ENCODE data around the gene TECPR1.
A peak's percentile ranks its signal among the peaks of the same experiment; 100 is the strongest.

The TECPR1 gene

GRCh38 chr7:98251601-98252424 lies at the start of gene TECPR1:
TECPR1 (minus strand) TSS chr7:98252232; CDS start chr7:98246146, 6,086 bp downstream.
- peak; percentile 88 for FAIRE-seq
- DNase-seq (ENCODE audit: extremely low spot score, insufficient read length, low read depth): peak; percentile 98

- DNase-seq (ENCODE audit: extremely low spot score, insufficient read length, low read depth) (no peak), FAIRE-seq (no peak)
Observed at GRCh38 chr7:98300595-98301372, 48.8 kb upstream of the TECPR1 start.

GRCh38 chr7:98297626-98298286 lies 45.7 kb upstream of the TECPR1 start:
- DNase-seq (ENCODE audit: extremely low spot score, insufficient read length, low read depth) (no peak), FAIRE-seq (no peak)

- no peak for DNase-seq (ENCODE audit: extremely low spot score, insufficient read length, low read depth)
- FAIRE-seq: no peak
Observed at GRCh38 chr7:98296833-98297232, 44.8 kb upstream of the TECPR1 start.

- FAIRE-seq (no peak), DNase-seq (ENCODE audit: extremely low spot score, insufficient read length, low read depth) (no peak)
Observed at GRCh38 chr7:98295467-98296192, 43.6 kb upstream of the TECPR1 start.

- DNase-seq (ENCODE audit: extremely low spot score, insufficient read length, low read depth) (peak; percentile 58), FAIRE-seq (no peak)
Observed at GRCh38 chr7:98294798-98295382, 42.9 kb upstream of the TECPR1 start.

- no peak for FAIRE-seq
- no peak for DNase-seq (ENCODE audit: extremely low spot score, insufficient read length, low read depth)
Observed at GRCh38 chr7:98294326-98294725, 42.3 kb upstream of the TECPR1 start.

- FAIRE-seq: no peak
Observed at GRCh38 chr7:98293746-98294145, 41.7 kb upstream of the TECPR1 start.

GRCh38 chr7:98293265-98293664 lies 41.2 kb upstream of the TECPR1 start:
- DNase-seq (ENCODE audit: extremely low spot score, insufficient read length, low read depth) (no peak), FAIRE-seq (no peak)

More at GRCh38 chr7:98293746-98294145, 41.7 kb upstream of the TECPR1 start:
- no peak for DNase-seq (ENCODE audit: extremely low spot score, insufficient read length, low read depth)

GRCh38 chr7:98291717-98292116 lies 39.7 kb upstream of the TECPR1 start:
- FAIRE-seq (no peak), DNase-seq (ENCODE audit: extremely low spot score, insufficient read length, low read depth) (no peak)

GRCh38 chr7:98289333-98289875 lies 37.4 kb upstream of the TECPR1 start:
- no peak for FAIRE-seq

GRCh38 chr7:98288064-98288823 lies 36.2 kb upstream of the TECPR1 start:
- FAIRE-seq (no peak), DNase-seq (ENCODE audit: extremely low spot score, insufficient read length, low read depth) (no peak)

More at GRCh38 chr7:98289333-98289875, 37.4 kb upstream of the TECPR1 start:
- no peak for DNase-seq (ENCODE audit: extremely low spot score, insufficient read length, low read depth)

GRCh38 chr7:98287486-98287959 lies 35.5 kb upstream of the TECPR1 start:
- no peak for DNase-seq (ENCODE audit: extremely low spot score, insufficient read length, low read depth)
- no peak for FAIRE-seq

GRCh38 chr7:98286701-98287485 lies 34.9 kb upstream of the TECPR1 start:
- DNase-seq (ENCODE audit: extremely low spot score, insufficient read length, low read depth) (no peak), FAIRE-seq (no peak)

- FAIRE-seq: no peak
- no peak for DNase-seq (ENCODE audit: extremely low spot score, insufficient read length, low read depth)
Observed at GRCh38 chr7:98286093-98286539, 34.1 kb upstream of the TECPR1 start.

GRCh38 chr7:98285157-98286092 lies 33.4 kb upstream of the TECPR1 start:
- DNase-seq (ENCODE audit: extremely low spot score, insufficient read length, low read depth) (no peak), FAIRE-seq (no peak)

All from GM18507 (cell line).